ENCODE measurements around the gene UPK1A.

UPK1A gene

DNA sequence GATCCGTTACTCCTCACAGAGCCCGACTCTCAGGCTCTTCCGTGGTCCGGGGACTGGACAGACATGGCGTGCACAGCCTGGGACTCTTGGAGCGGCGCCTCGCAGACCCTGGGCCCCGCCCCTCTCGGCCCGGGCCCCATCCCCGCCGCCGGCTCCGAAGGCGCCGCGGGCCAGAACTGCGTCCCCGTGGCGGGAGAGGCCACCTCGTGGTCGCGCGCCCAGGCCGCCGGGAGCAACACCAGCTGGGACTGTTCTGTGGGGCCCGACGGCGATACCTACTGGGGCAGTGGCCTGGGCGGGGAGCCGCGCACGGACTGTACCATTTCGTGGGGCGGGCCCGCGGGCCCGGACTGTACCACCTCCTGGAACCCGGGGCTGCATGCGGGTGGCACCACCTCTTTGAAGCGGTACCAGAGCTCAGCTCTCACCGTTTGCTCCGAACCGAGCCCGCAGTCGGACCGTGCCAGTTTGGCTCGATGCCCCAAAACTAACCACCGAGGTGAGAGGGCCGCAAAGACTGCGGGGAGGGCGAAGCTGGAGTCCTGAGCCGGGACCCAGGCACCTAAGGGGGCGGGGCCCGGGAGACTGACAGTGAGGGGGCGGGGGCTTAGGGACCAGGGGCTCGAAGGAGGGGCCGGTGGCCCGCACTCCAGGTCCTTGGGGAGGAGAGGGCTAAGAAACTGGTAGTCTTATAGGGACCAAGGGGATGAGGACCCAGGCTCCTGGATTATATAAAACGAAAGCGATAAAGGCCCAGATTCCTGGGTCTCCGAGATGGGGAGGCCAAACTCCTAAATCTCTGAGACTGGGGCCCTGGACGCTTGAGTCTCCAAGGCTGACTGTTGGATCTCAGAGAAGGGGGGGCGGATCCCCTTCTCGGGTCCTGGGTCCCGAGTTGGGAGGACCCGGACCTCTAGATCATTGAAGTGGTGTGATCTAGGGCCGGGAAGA is 22.8 kb upstream of the UPK1A start:
- Histone ChIP-seq H3K9ac (no peak overlapping the region), H3K27ac (peak overlapping the region; percentile 88), H3K4me1 (no peaks in the 10 kb centered on the region), H2AFZ (peak overlapping the region; percentile 82), H3K79me2 (peaks cover 6% of the 10 kb centered on the region), H3K27me3 (ENCODE audit: control insufficient read depth, insufficient read depth, low read length) (no peaks in the 10 kb centered on the region), H3K9me3 (ENCODE audit: control insufficient read depth, low read length) (no peaks in the 10 kb centered on the region), H3K4me2 (ENCODE audit: low read length) (peak overlapping the region; percentile 99), H3K36me3 (ENCODE audit: control insufficient read depth, insufficient read depth, low read length) (no peaks in the 10 kb centered on the region), H3K4me3 (ENCODE audit: low read depth, low read length) (peak overlapping the region; percentile 81)
- TF ChIP-seq, protein P1, sequence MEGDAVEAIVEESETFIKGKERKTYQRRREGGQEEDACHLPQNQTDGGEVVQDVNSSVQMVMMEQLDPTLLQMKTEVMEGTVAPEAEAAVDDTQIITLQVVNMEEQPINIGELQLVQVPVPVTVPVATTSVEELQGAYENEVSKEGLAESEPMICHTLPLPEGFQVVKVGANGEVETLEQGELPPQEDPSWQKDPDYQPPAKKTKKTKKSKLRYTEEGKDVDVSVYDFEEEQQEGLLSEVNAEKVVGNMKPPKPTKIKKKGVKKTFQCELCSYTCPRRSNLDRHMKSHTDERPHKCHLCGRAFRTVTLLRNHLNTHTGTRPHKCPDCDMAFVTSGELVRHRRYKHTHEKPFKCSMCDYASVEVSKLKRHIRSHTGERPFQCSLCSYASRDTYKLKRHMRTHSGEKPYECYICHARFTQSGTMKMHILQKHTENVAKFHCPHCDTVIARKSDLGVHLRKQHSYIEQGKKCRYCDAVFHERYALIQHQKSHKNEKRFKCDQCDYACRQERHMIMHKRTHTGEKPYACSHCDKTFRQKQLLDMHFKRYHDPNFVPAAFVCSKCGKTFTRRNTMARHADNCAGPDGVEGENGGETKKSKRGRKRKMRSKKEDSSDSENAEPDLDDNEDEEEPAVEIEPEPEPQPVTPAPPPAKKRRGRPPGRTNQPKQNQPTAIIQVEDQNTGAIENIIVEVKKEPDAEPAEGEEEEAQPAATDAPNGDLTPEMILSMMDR (IDR thresholded peaks at IDR 0.05), result no peak

DNA sequence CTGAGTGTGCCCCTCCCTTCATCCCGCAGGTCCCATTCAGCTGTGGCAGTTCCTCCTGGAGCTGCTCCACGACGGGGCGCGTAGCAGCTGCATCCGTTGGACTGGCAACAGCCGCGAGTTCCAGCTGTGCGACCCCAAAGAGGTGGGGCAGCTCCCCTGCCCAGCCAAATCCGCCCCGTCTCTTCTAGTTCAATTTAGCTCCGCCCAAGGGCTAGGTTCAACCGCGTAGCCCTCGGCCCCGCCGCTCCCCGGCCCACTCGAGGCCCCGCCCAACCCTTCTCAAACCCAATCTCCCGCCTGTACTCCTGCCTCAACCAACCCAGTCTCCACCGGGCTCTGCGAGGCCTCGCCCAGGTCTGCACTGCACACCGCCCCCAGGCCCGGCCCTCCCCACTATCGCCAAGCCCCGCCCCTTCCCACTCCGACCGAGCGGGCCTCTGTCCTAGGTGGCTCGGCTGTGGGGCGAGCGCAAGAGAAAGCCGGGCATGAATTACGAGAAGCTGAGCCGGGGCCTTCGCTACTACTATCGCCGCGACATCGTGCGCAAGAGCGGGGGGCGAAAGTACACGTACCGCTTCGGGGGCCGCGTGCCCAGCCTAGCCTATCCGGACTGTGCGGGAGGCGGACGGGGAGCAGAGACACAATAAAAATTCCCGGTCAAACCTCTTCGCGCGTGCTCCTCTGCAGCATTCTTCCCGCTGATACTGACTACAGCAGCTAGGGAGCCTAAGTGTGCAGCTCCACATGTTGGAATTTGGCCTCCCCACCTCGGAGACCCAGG is 21.9 kb upstream of the UPK1A start:
- H3K9me3 ChIP-seq (ENCODE audit: control insufficient read depth, low read length), result no peaks in the 10 kb centered on the region
- peaks cover 13% of the 10 kb centered on the region for H3K79me2 ChIP-seq
- H3K9ac ChIP-seq, result peak overlapping the region; percentile 13
- H3K36me3 ChIP-seq (ENCODE audit: control insufficient read depth, insufficient read depth, low read length), result no peaks in the 10 kb centered on the region
- no peaks in the 10 kb centered on the region for H3K27me3 ChIP-seq (ENCODE audit: control insufficient read depth, insufficient read depth, low read length)
- H3K4me2 ChIP-seq (ENCODE audit: low read length), result peak overlapping the region; percentile 99
- peak overlapping the region; percentile 81 for H3K4me3 ChIP-seq (ENCODE audit: low read depth, low read length)
- TF ChIP-seq, protein P1 (IDR thresholded peaks at IDR 0.05), result no peak
- peak overlapping the region; percentile 82 for H2AFZ ChIP-seq
- peak overlapping the region; percentile 88 for H3K27ac ChIP-seq
- H3K4me1 ChIP-seq, result no peaks in the 10 kb centered on the region

DNA sequence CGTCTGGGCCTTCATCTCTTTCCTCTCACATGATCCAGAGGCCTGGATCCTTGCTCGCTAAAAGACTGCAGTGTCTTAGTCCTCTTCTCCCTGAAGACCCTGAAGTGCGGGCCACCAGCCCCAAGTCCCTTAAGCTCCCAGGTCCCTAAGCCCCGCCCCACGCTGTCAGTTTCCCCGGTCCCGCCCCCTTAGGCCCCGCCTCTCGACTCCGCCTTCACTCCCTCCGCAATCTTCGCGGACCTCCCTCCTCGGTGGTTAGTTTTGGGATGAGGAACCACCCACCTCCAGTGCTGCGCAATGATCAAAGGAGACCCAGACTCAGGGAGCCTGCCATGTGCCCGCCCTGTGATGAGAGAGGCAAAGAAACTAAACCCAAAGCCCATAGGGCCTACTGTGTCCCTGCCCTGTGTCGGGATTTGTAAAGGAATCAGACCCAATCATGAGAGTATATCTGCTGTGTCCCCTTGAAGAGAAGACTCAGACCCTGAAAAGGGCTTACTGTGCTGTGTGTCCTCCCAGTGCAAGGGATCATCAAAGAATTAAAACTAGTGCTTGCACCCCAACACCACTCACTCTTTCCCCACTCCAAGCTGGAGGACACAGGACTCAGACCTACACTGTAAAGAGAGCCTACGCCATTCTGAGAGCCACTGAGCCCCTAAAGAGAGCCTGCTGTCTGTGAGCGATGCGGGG is 21.2 kb upstream of the UPK1A start:
- TF ChIP-seq, protein P1 (IDR thresholded peaks at IDR 0.05), result no peak
- H3K4me1 ChIP-seq, result no peaks in the 10 kb centered on the region
- peaks cover 17% of the 10 kb centered on the region for H3K79me2 ChIP-seq
- no peaks in the 10 kb centered on the region for H3K36me3 ChIP-seq (ENCODE audit: control insufficient read depth, insufficient read depth, low read length)
- H3K4me3 ChIP-seq (ENCODE audit: low read depth, low read length), result peak overlapping the region; percentile 81
- peak overlapping the region; percentile 13 for H3K9ac ChIP-seq
- no peaks in the 10 kb centered on the region for H3K9me3 ChIP-seq (ENCODE audit: control insufficient read depth, low read length)
- H3K27me3 ChIP-seq (ENCODE audit: control insufficient read depth, insufficient read depth, low read length), result no peaks in the 10 kb centered on the region
- peak overlapping the region; percentile 82 for H2AFZ ChIP-seq
- H3K4me2 ChIP-seq (ENCODE audit: low read length), result peak overlapping the region; percentile 99
- H3K27ac ChIP-seq, result peak overlapping the region; percentile 88

DNA sequence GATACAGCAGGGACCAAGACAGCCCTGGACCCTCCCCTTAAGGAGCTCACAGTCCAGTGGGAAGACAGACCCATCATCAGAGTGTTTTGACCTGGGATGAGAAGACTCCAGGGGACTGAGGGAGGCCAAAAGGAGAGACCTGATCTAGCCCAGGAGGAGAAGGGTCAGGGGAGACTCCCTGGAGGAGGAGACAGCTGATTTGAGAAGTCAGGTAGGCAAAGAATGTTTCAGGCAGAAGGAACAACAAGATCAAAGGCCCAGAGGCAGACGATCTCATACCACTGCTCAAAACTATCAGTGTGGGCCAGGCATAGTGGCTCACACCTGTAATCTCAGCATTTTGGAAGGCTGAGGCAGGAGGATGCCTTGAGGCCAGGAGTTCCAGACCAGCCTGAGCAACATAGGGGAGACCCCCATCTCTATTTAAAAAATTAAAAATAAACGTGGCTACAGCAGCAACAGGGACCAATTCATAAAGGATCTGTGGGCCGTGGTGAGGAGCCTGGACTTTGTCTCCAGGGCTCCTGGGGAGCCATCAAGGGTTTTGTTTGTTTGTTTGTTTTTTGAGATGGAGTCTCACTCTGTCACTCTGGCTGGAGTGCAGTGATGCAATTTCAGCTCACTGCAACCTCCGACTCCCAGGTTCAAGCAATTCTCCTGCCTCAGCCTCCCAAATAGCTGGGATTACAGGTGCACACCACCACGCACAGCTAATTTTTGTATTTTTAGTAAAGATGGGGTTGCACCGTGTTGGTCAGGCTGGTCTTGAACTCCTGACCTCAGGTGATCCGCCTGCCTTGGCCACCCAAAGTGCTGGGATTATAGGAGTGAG is 20.4 kb upstream of the UPK1A start:
- Histone ChIP-seq H2AFZ (peak overlapping the region; percentile 82), H3K36me3 (ENCODE audit: control insufficient read depth, insufficient read depth, low read length) (no peaks in the 10 kb centered on the region), H3K4me1 (no peaks in the 10 kb centered on the region), H3K4me2 (ENCODE audit: low read length) (no peak overlapping the region), H3K9me3 (ENCODE audit: control insufficient read depth, low read length) (no peaks in the 10 kb centered on the region), H3K4me3 (ENCODE audit: low read depth, low read length) (no peak overlapping the region), H3K27ac (peak overlapping the region; percentile 88), H3K9ac (no peak overlapping the region), H3K79me2 (peaks cover 17% of the 10 kb centered on the region), H3K27me3 (ENCODE audit: control insufficient read depth, insufficient read depth, low read length) (no peaks in the 10 kb centered on the region)
- TF ChIP-seq, protein P1 (IDR thresholded peaks at IDR 0.05), result no peak

Measured in parathyroid adenoma (tissue), 2 donors.